ENCODE data around the gene GNL1.
"Not testable (repeated sequence)": the region's sequence is repeated elsewhere in the genome, so short reads cannot be mapped to it uniquely, and the experiment has no call there.

The GNL1 gene

DNA sequence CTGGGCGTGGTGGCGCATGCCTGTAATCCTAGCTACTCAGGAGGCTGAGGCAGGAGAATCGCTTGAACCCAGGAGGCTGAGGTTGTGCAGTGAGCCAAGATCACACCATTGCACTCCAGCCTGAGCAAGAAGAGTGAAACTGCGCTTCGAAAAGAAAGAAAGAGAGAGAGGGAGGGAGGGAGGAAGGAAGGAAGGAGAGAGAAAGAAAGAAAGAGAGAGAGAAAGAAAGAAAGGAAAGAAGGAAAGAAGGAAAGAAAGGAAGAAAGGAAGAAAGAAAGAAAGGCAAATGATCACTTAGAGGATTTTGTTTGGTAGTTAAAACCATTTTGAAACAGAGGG is 59.1 kb downstream of the GNL1 start:
- not testable (repeated sequence) for DNase-seq (ENCODE audit: low spot score)

DNA sequence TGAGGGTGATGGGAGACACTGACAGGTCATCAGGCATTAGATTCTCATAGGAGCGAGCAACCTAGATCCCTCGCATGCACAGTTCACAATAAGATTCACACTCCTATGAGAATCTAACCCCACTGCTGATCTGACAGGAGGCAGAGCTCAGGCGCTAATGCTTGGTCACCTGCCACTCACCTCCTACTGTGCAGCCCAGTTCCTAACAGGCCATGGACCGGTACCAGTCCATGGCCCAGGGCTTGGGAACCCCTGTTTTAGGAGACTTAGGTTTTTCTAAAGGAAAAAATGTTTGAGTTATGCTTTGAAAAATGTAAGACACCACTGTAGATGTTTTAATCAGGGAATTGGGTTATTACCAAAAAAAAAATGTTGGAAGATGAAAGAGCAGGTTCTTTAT is 60.3 kb downstream of the GNL1 start:
- no peak for DNase-seq (ENCODE audit: low spot score)

DNA sequence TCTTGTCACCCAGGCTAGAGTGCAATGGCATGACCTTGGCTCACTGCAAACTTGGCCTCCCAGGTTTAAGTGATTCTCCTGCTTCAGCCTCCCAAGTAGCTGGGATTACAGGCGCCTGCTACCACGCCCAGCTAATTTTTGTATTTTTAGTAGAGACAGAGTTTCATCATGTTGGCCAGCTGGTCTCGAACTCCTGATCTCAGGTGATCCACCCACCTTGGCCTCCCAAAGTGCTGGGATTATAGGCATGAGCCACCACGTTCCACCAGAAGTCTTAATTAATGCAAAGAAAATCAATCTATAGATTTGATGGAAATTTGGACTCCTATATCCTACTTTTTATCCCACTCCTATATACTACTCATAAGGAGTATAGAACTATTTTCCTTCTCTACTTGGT is 61.2 kb downstream of the GNL1 start:
- not testable (repeated sequence) for DNase-seq (ENCODE audit: low spot score)

DNA sequence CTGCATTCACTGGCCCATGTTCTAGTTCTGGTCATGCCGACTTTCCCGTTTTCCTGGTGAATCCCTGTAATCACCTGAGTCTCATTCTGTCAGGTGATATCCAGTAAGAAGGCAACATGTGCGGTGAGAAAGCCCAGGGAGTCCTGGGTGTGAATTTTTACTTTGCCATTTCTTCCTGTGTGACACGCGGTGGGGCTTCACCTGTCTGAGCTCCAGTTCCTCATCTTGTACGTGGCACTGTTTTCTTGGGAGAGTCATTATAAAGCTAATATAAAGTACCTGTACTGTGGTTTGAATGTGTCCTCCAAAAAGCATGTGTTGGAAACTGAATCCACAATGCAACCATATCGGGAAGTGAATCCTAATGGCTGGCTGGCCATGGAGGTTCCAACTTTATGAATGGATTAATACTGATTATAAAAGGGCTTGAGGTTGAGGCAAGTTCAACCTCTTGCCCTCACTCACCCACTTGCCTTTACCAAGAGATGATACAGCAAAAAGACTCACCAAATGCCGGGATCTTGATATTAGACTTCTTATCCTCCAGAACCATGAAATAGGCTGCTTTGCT is 61.9 kb downstream of the GNL1 start:
- no peak for DNase-seq (ENCODE audit: low spot score)

DNA sequence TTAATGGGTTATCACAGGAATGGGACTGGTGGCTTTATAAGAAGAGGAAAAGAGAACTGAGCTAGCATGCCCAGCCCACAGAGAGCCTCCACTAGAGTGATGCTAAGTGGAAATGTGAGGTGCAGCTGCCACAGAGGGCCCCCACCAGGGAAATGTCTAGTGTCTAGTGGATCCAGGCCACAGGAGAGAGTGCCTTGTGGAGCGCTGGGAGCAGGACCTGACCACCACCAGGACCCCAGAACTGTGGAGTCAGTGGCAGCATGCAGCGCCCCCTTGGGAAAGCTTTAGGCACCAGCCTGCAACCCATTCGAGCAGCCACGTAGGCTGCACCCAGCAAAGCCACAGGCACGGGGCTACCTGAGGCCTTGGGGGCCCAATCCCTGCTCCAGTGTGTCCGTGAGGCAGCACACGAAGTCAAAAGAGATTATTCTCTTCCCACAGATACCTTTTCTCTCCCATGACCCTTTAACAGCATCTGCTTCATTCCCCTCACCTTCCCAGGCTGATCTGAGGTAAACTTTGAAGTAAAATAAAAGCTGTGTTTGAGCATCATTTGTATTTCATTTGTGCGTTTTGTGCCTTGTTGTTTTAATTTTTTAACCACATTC is 62.5 kb downstream of the GNL1 start:
- no peak for DNase-seq (ENCODE audit: low spot score)

DNA sequence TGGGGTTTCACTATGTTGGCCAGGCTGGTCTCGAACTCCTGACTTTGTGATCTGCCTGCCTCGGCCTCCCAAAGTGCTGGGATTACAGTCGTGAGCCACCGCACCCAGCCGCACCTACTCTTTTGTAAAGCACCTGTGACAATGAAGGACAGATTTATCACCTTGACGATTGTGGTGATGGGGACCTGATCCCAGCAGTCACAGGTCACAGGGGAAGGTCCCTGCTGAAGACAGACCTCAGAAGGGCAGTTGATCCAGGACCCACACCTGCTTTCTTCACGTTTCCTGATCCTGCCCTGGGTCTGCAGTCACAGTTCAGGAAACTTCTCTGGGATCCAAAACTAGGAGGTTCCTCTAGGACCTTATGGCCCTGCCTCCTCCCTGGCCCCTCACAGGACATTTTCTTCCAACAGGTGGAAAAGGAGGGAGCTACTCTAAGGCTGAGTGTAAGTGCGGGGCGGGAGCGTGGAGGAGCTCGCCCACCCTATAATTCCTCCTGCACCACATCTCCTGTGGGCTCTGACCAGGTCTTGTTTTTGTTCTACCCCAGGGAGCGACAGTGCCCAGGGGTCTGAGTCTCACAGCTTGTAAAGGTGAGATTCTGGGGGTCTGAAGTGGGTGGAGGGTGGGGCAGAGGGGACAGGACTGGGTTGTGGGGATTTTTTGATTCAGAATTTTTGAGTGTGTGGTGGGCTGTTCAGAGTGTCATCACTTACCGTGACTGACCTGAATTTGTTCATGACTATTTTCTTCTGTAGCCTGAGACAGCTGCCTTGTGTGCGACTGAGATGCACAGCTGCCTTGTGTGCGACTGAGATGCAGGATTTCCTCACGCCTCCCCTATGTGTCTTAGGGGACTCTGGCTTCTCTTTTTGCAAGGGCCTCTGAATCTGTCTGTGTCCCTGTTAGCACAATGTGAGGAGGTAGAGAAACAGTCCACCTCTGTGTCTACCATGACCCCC is 64.0 kb downstream of the GNL1 start:
- no peak for DNase-seq (ENCODE audit: low spot score)

All from D341Med (cell line).